Left cardiac atrium (tissue), 4 donors: Measurements from ENCODE around the gene HEMK1. TPM values are rescaled to one million over a fixed set of nuclear protein-coding genes. Genes with fewer than 3 reads are reported as not detected.

ENCODE experiments used
- ATAC-seq, 2 donors: fragments of 200-7000 bp; cut with Tn5 transposase; one replicate each; pipeline ENCODE4 v1.9.1; 2020; ENCODE audit warnings: mild to moderate bottlenecking in 2 of 2, moderate library complexity in 2 of 2
- DNase-seq: peaks from one replicate; pipeline ENCODE4 v3.0.0-alpha.2; 2020
- intact Hi-C, 2 donors: fragments of 100-400 bp; cut with DNase I; formaldehyde crosslinking; loops; one replicate each; pipeline versions ENCODE4 v1.14.1 to v1.15.1; 2022 to 2023
- total RNA-seq, 2 donors: library from RNA; stranded (reverse); fragmentation: NEBNext Ultra II Directional; extraction: Animal tissue kit (Norgen Biotek cat#: 25700); gene quantifications; one replicate each; pipeline ENCODE4 v1.2.1, GENCODE V29; 2021
- donor health status: DM: no; HTN: yes; CAD: no.
- donor health status: DM: no; HTN: yes; CAD: no; lungs with severe emphysema.
- donor health status: DM: yes; HTN: yes; CAD: no.
- donor health status: Dilated cardiomyopathy.

The HEMK1 gene
- total RNA-seq, 2 donors from 2014 or later = 11.8 to 19.7 TPM

- ATAC-seq = no peak
- intact Hi-C loops = loop anchor here in 1 of 2 donors (10.0 kb wide), 1 partner anchor 814 kb away; the partner anchor contains the start of gene MANF
Observed at GRCh38 chr3:50570508-50571279, 1.4 kb downstream of the HEMK1 start.

GRCh38 chr3:50571486-50571885, 2.2 kb downstream of the HEMK1 start:
- intact Hi-C loops = loop anchor here in 1 of 2 donors (10.0 kb wide), 1 partner anchor 813 kb away; the partner anchor contains the start of gene MANF
- ATAC-seq (no peak), DNase-seq (no peak)

More at GRCh38 chr3:50570508-50571279, 1.4 kb downstream of the HEMK1 start:
- no peak for DNase-seq

GRCh38 chr3:50572158-50572557, 2.8 kb downstream of the HEMK1 start:
- peak; percentile 9 to 13 for ATAC-seq
- intact Hi-C loops = loop anchor here (1.0 to 10.0 kb wide), 3 partner anchors 41 to 813 kb away; partner anchors contain the start of gene MANF (in 1 of the 2)
- peak; percentile 79 for DNase-seq

GRCh38 chr3:50572801-50573371, 3.6 kb downstream of the HEMK1 start:
- no peak for DNase-seq
- intact Hi-C loops = loop anchor here (1.0 to 10.0 kb wide), 3 partner anchors 40 to 812 kb away; partner anchors contain the start of gene MANF (in 1 of the 2)
- ATAC-seq = no peak

GRCh38 chr3:50573566-50574443, 4.5 kb downstream of the HEMK1 start:
- ATAC-seq (no peak), DNase-seq (no peak)
- intact Hi-C loops = loop anchor here (2.0 to 10.0 kb wide), 2 partner anchors 41 to 811 kb away; partner anchors contain the start of gene MANF (in 1 of the 2)

GRCh38 chr3:50574444-50574831, 5.1 kb downstream of the HEMK1 start:
- ATAC-seq = no peak
- intact Hi-C loops = loop anchor here in 1 of 2 donors (10.0 kb wide), 1 partner anchor 810 kb away; the partner anchor contains the start of gene MANF
- DNase-seq = no peak

GRCh38 chr3:50575372-50575771, 6.0 kb downstream of the HEMK1 start:
- DNase-seq (no peak), ATAC-seq (no peak)
- intact Hi-C loops = loop anchor here in 1 of 2 donors (10.0 kb wide), 1 partner anchor 809 kb away; the partner anchor contains the start of gene MANF

- DNase-seq (no peak), ATAC-seq (no peak)
- intact Hi-C loops = loop anchor here in 1 of 2 donors (10.0 kb wide), 1 partner anchor 807 kb away; the partner anchor contains the start of gene MANF
Observed at GRCh38 chr3:50577348-50577747, 8.0 kb downstream of the HEMK1 start.

GRCh38 chr3:50580683-50581458, 11.5 kb downstream of the HEMK1 start:
- ATAC-seq = no peak
- no peak for DNase-seq
- intact Hi-C loops = no loop called here

GRCh38 chr3:50581459-50581842, 12.1 kb downstream of the HEMK1 start:
- intact Hi-C loops = no loop called here
- DNase-seq (no peak), ATAC-seq (peak in 1 of 2 donors; percentile 39)

- no peak for DNase-seq
- peak; percentile 4 to 56 for ATAC-seq
- intact Hi-C loops = no loop called here
Observed at GRCh38 chr3:50582083-50582482, 12.8 kb downstream of the HEMK1 start.

GRCh38 chr3:50583897-50584296, 14.6 kb downstream of the HEMK1 start:
- intact Hi-C loops = loop anchor here in 1 of 2 donors (2.0 kb wide), 1 partner anchor 15 kb away; no protein-coding TSS in a partner anchor
- ATAC-seq (peak; percentile 68 to 79), DNase-seq (peak; percentile 86)

GRCh38 chr3:50584391-50584790, 15.1 kb downstream of the HEMK1 start:
- intact Hi-C loops = loop anchor here in 1 of 2 donors (2.0 kb wide), 1 partner anchor 14 kb away; no protein-coding TSS in a partner anchor
- no peak for ATAC-seq

GRCh38 chr3:50585919-50586762, 16.8 kb downstream of the HEMK1 start:
- intact Hi-C loops = loop anchor here in 1 of 2 donors (2.0 kb wide), 1 partner anchor 13 kb away; no protein-coding TSS in a partner anchor
- DNase-seq = no peak

More at GRCh38 chr3:50584391-50584790, 15.1 kb downstream of the HEMK1 start:
- DNase-seq = no peak

GRCh38 chr3:50586763-50587070, 17.4 kb downstream of the HEMK1 start:
- no peak for DNase-seq
- ATAC-seq = no peak
- intact Hi-C loops = no loop called here

More at GRCh38 chr3:50585919-50586762, 16.8 kb downstream of the HEMK1 start:
- no peak for ATAC-seq

GRCh38 chr3:50587373-50587772, 18.1 kb downstream of the HEMK1 start:
- DNase-seq = no peak
- intact Hi-C loops = no loop called here
- peak in 1 of 2 donors; percentile 53 for ATAC-seq
